ENCODE measurements around the gene PAXIP1. TPM values are rescaled to one million over a fixed set of nuclear protein-coding genes. Genes with fewer than 3 reads are reported as not detected.

The PAXIP1 gene
- total RNA-seq, 4 donors from 2014 or later, result 13.5 to 29.6 (median 19.4) TPM

DNA sequence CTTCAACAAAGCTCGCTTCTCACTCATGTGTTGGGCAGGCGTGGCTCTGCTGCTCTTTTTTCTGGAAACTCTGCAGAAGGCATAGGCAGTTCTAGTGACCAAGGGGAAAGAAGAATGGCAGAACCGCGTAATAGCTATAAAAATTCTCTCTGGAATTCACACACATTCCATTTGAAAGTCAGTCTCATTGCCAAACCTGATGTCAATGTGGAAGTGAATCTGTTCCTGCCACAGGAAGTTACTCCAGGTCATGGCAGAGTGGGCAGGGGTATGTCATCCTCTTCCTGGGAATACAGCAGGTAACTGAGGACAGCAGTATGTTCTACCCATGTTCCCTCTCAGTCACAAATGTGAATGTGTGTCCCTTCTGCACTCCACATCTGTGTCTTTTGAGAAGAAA, 8.2 kb upstream of the PAXIP1 start:
- no peak for TF ChIP-seq EP300 (IDR thresholded peaks at IDR 0.05)
- TF ChIP-seq, protein P1, sequence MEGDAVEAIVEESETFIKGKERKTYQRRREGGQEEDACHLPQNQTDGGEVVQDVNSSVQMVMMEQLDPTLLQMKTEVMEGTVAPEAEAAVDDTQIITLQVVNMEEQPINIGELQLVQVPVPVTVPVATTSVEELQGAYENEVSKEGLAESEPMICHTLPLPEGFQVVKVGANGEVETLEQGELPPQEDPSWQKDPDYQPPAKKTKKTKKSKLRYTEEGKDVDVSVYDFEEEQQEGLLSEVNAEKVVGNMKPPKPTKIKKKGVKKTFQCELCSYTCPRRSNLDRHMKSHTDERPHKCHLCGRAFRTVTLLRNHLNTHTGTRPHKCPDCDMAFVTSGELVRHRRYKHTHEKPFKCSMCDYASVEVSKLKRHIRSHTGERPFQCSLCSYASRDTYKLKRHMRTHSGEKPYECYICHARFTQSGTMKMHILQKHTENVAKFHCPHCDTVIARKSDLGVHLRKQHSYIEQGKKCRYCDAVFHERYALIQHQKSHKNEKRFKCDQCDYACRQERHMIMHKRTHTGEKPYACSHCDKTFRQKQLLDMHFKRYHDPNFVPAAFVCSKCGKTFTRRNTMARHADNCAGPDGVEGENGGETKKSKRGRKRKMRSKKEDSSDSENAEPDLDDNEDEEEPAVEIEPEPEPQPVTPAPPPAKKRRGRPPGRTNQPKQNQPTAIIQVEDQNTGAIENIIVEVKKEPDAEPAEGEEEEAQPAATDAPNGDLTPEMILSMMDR (IDR thresholded peaks at IDR 0.05), result no peak
- no peak for TF ChIP-seq POLR2AphosphoS5 (IDR thresholded peaks at IDR 0.05)
- TF ChIP-seq POLR2A (IDR thresholded peaks at IDR 0.05), result no peak
- no peaks in the 10 kb centered on the region for H3K9me3 ChIP-seq
- no peak for DNase-seq (ENCODE audit: low spot score in 2 of 2)
- 93% methylated on average over 4 of the region's 4 CpGs for WGBS
- H3K4me3 ChIP-seq, result no peak overlapping the region
- no peaks in the 10 kb centered on the region for H3K36me3 ChIP-seq
- no peaks in the 10 kb centered on the region for H3K4me1 ChIP-seq
- H3K27ac ChIP-seq, result no peak overlapping the region
- no peaks in the 10 kb centered on the region for H3K27me3 ChIP-seq

DNA sequence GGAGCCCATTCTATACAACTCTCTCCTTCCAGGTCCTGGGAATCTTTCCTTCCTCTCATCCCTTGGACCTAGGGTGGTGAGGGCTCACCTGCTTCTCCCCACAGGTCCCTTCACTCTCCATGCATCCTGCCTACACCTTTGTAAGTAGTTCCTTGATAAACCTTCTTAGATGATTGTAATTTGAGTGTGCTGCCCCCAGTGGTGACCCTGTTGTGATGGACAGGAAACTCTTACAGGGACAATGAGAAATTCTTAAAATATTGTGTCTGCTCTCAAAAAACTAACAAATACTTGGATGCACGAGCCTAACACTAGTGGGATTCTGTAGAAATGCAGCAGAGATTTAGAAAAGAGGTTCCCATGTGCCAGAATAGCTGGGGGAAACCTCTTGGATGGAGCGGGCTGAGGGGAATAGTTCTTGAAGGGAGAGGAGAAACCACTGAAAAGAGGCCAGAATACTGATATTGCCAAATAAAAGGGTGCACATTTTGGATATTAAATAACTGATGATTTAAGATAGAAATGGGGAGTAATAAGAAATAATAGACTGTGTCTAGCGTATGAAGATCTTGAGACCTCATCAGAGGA, 6.7 kb upstream of the PAXIP1 start:
- Histone ChIP-seq H3K36me3 (no peaks in the 10 kb centered on the region), H3K9me3 (no peaks in the 10 kb centered on the region), H3K4me1 (peaks cover 4% of the 10 kb centered on the region), H3K4me3 (no peak overlapping the region), H3K27ac (no peak overlapping the region), H3K27me3 (no peaks in the 10 kb centered on the region)
- no peak for TF ChIP-seq POLR2AphosphoS5 (IDR thresholded peaks at IDR 0.05)
- TF ChIP-seq, protein P1 (IDR thresholded peaks at IDR 0.05), result no peak
- no peak for TF ChIP-seq POLR2A (IDR thresholded peaks at IDR 0.05)
- TF ChIP-seq EP300 (IDR thresholded peaks at IDR 0.05), result no peak
- no peak for DNase-seq (ENCODE audit: low spot score in 2 of 2)
- WGBS, result 73% methylated on average over 3 of the region's 3 CpGs

DNA sequence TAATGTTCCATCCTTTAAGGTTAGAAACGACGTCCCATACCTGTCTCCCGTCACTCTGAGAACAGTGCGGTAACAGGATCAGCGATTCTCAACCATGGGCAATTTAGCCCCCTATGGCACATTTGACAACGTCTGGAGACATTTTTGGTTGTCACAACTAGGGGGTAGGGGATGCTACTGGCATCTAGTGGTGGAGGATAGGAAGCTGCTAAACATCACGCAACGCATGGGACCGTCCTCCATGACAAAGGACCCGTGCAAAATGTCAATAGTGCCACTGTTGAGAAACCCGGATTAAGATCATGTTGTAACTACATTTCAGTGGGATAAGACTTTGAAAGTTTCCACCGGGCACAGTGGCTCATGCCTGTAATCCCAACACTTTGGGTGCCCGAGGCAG, 5.0 kb upstream of the PAXIP1 start:
- WGBS, result 78% methylated on average over 13 of the region's 13 CpGs
- no peak overlapping the region for H3K4me3 ChIP-seq
- H3K27ac ChIP-seq, result no peak overlapping the region
- peaks cover 14% of the 10 kb centered on the region for H3K4me1 ChIP-seq
- H3K36me3 ChIP-seq, result no peaks in the 10 kb centered on the region
- H3K27me3 ChIP-seq, result no peaks in the 10 kb centered on the region
- TF ChIP-seq EP300 (IDR thresholded peaks at IDR 0.05) (no peak), POLR2AphosphoS5 (IDR thresholded peaks at IDR 0.05) (no peak), POLR2A (IDR thresholded peaks at IDR 0.05) (no peak)
- TF ChIP-seq, protein P1 (IDR thresholded peaks at IDR 0.05), result no peak
- no peaks in the 10 kb centered on the region for H3K9me3 ChIP-seq
- DNase-seq (ENCODE audit: low spot score in 2 of 2), result no peak

DNA sequence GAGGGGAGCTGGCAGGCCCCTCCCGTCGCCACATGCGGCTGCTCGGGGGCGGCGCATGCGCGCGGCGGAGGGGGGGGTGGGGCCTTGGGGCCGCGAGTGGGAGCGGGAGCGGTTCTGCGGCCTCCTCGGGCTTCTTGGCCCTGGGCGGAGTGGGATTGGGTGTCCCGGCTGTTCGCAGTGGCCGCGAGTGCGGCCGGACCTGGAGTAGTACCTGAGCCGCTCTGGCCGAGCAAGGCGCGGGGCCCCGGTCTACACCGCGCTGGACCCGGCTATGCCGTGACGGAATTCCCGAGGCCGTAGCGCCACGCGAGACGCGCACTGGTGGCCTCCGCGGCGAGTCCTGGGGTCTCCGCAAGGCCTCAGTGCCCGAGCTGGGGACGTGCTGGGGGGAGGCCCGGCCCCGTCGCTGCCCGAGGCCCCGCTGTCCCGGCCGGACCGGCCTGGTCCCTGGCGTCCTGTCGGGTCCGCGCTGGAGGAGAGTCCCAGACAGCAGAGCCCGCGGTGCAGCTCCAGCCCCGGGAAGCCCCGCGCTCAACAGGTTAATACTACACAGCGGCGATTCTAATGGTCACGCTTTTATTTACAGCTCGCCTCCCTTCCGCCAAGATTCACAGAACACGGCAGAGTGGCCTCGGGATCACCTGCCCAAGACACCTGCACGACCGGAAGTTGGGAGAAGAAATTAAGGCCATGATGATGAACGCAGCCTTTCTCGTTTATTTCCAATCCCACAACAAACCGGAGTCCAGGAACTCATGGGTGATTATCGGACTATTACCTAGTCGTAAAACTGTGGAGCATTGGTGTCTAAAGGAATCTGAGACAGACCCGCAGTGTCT, 671 bp upstream of the PAXIP1 start:
- TF ChIP-seq EP300 (IDR thresholded peaks at IDR 0.05), result no peak
- peak in 1 of 2 donors; percentile 31 for TF ChIP-seq POLR2A (IDR thresholded peaks at IDR 0.05)
- TF ChIP-seq POLR2AphosphoS5 (IDR thresholded peaks at IDR 0.05), result peak in 1 of 3 donors; percentile 54

DNA sequence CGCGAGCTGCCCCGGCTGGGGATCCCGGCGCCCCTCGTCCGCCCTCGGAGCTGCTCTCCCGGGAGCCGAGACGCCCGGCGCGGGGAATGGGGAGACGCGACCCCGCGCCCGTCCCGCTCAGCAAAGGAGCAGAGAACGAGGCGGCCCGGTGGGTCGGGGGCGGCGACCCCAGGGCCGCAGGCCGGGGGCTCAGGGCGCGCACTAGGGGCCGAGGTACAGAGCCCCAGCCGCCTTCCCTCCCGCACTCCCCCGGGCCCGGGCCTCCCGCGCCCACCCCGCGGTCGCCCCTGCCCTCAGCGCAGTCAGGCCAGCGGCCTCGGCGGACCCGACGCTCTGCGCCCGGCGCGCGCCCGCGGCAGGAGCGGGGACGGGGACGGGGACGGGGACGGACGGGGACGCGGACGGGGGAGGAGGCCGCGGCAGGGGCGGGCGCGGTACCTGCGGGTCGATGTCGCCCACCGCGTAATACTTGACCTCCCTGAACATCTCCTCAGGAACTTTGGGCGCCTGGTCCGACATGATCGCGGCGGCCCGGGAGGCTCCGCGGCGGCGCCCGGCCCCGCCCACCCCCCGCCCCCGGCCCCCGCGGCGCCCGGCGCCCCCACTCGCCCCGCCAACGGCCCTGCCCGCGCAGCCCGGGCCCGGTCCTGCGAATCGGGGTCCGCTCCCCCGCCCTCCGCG, 373 bp downstream of the PAXIP1 start:
- no CpG with 5 or more reads among the region's 104 CpGs for WGBS
- Histone ChIP-seq H3K27ac (peak overlapping the region; percentile 83), H3K9me3 (no peaks in the 10 kb centered on the region), H3K27me3 (no peaks in the 10 kb centered on the region), H3K4me1 (peaks cover 21% of the 10 kb centered on the region), H3K36me3 (peaks cover 8% of the 10 kb centered on the region), H3K4me3 (peak overlapping the region; percentile 82)
- peak in 1 of 2 donors; percentile 65 for DNase-seq (ENCODE audit: low spot score in 2 of 2)
- TF ChIP-seq EP300 (IDR thresholded peaks at IDR 0.05) (no peak), POLR2AphosphoS5 (IDR thresholded peaks at IDR 0.05) (no peak), POLR2A (IDR thresholded peaks at IDR 0.05) (no peak)
- TF ChIP-seq, protein P1 (IDR thresholded peaks at IDR 0.05), result no peak

More for the DNA sequence above, 671 bp upstream of the PAXIP1 start:
- H3K36me3 ChIP-seq, result no peaks in the 10 kb centered on the region
- WGBS, result 2% methylated on average over 10 of the region's 78 CpGs
- peak overlapping the region; percentile 82 for H3K4me3 ChIP-seq
- no peaks in the 10 kb centered on the region for H3K27me3 ChIP-seq
- H3K27ac ChIP-seq, result peak overlapping the region; percentile 83
- H3K4me1 ChIP-seq, result peaks cover 21% of the 10 kb centered on the region
- no peaks in the 10 kb centered on the region for H3K9me3 ChIP-seq
- peak; percentile 85 to 89 for DNase-seq (ENCODE audit: low spot score in 2 of 2)

Data from suprapubic skin (tissue), 4 donors.